Loucy (cell line): Measurements from ENCODE around the gene ZNF747.

Source experiments
- EZH2phosphoT487 ChIP-seq: fragments of 200-600 bp; IDR thresholded peaks from 2 replicates; pipeline ENCODE4 v1.6.1; 2018; ENCODE audit warnings: antibody characterized with exemption, mild to moderate bottlenecking, moderate library complexity, borderline replicate concordance
- TF ChIP-seq, protein P1 (sequence below): fragments of 200-600 bp; sonication (generic); conservative IDR thresholded peaks from 2 replicates; pipeline ENCODE4 v1.5.1; 2014; ENCODE audit warnings: mild to moderate bottlenecking, antibody characterized with exemption, low read length

- TF ChIP-seq, protein P1, sequence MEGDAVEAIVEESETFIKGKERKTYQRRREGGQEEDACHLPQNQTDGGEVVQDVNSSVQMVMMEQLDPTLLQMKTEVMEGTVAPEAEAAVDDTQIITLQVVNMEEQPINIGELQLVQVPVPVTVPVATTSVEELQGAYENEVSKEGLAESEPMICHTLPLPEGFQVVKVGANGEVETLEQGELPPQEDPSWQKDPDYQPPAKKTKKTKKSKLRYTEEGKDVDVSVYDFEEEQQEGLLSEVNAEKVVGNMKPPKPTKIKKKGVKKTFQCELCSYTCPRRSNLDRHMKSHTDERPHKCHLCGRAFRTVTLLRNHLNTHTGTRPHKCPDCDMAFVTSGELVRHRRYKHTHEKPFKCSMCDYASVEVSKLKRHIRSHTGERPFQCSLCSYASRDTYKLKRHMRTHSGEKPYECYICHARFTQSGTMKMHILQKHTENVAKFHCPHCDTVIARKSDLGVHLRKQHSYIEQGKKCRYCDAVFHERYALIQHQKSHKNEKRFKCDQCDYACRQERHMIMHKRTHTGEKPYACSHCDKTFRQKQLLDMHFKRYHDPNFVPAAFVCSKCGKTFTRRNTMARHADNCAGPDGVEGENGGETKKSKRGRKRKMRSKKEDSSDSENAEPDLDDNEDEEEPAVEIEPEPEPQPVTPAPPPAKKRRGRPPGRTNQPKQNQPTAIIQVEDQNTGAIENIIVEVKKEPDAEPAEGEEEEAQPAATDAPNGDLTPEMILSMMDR = no peak
- no peak for TF ChIP-seq EZH2phosphoT487
Measured at GRCh38 chr16:30559690-30560089, 25.0 kb upstream of the ZNF747 start.
